Bronchial epithelial cell (primary cell): ENCODE data around the gene HLA-DQB2. TPM values are rescaled to one million over a fixed set of nuclear protein-coding genes. Genes with fewer than 3 reads are reported as not detected.
"Not testable (repeated sequence)": the region's sequence is repeated elsewhere in the genome, so short reads cannot be mapped to it uniquely, and the experiment has no call there.

Experiments used
- DNase-seq: peaks from one replicate; pipeline ENCODE4 v3.0.0-alpha.2; 2010; ENCODE audit warnings: low read depth
- FAIRE-seq: peaks from 2 replicates; lab custom pipeline; 2011; peaks lifted over from hg19 to GRCh38; lab: Jason Lieb, UNC
- H3K27me3 ChIP-seq: 2 replicates; pipeline ENCODE4 v1.5.1; 2011; ENCODE audit warnings: low read length; ENCODE audit not compliant: control insufficient read depth, insufficient read depth
- H3K36me3 ChIP-seq: 2 replicates; pipeline ENCODE4 v1.5.1; 2011; ENCODE audit warnings: low read length; ENCODE audit not compliant: control insufficient read depth, insufficient read depth
- H3K4me3 ChIP-seq: 2 replicates; pipeline ENCODE4 v1.5.1; 2011; ENCODE audit warnings: mild to moderate bottlenecking, low read depth, low read length, control low read depth
- CTCF ChIP-seq: IDR thresholded peaks from 2 replicates; pipeline ENCODE4 v1.5.1; 2011; ENCODE audit warnings: mild to moderate bottlenecking, moderate library complexity, low read length, control low read depth, inconsistent platforms; ENCODE audit not compliant: insufficient read depth, severe bottlenecking
- total RNA-seq: library from RNA; depleted of rRNA; stranded (reverse); fragments of >200 nt; gene quantifications from 2 replicates; pipeline ENCODE4 v1.2.1, GENCODE V29; 2014

The HLA-DQB2 gene
- total RNA-seq, 1 donor from 2014 or later, result not detected

- no peak for DNase-seq
- H3K4me3 ChIP-seq, result no peak overlapping the region
- no peak for FAIRE-seq
- peaks cover 3% of the 10 kb centered on the region for H3K27me3 ChIP-seq
- no peak for TF ChIP-seq CTCF
- no peaks in the 10 kb centered on the region for H3K36me3 ChIP-seq
Measured at GRCh38 chr6:32764048-32764447, 716 bp upstream of the HLA-DQB2 start.

- no peaks in the 10 kb centered on the region for H3K36me3 ChIP-seq
- FAIRE-seq (no peak), DNase-seq (no peak)
- TF ChIP-seq CTCF, result no peak
- no peaks in the 10 kb centered on the region for H3K27me3 ChIP-seq
- H3K4me3 ChIP-seq, result no peak overlapping the region
Measured at GRCh38 chr6:32761548-32761947, 1.8 kb downstream of the HLA-DQB2 start.

- no peaks in the 10 kb centered on the region for H3K27me3 ChIP-seq
- FAIRE-seq (no peak), DNase-seq (peak; percentile 20)
- no peak overlapping the region for H3K4me3 ChIP-seq
- TF ChIP-seq CTCF, result no peak
- no peaks in the 10 kb centered on the region for H3K36me3 ChIP-seq
Measured at GRCh38 chr6:32761072-32761471, 2.3 kb downstream of the HLA-DQB2 start.

- FAIRE-seq (no peak), DNase-seq (no peak)
- Histone ChIP-seq H3K36me3 (no peaks in the 10 kb centered on the region), H3K4me3 (no peak overlapping the region), H3K27me3 (peaks cover 2% of the 10 kb centered on the region)
- no peak for TF ChIP-seq CTCF
Measured at GRCh38 chr6:32759669-32760068, 3.7 kb downstream of the HLA-DQB2 start.

- H3K36me3 ChIP-seq, result no peaks in the 10 kb centered on the region
- DNase-seq (no peak), FAIRE-seq (no peak)
- no peak overlapping the region for H3K4me3 ChIP-seq
- H3K27me3 ChIP-seq, result peaks cover 2% of the 10 kb centered on the region
- TF ChIP-seq CTCF, result no peak
Measured at GRCh38 chr6:32752580-32752979, 10.8 kb downstream of the HLA-DQB2 start.

GRCh38 chr6:32745649-32746048 lies 17.7 kb downstream of the HLA-DQB2 start:
- not testable (repeated sequence) for H3K36me3 ChIP-seq, H3K4me3 ChIP-seq
- peak; percentile 98 for FAIRE-seq

More at GRCh38 chr6:32745649-32746048, 17.7 kb downstream of the HLA-DQB2 start:
- DNase-seq, H3K27me3 ChIP-seq: not testable (repeated sequence)
